Neural cell (in vitro differentiated cells): ENCODE measurements around the gene PDCD4. TPM values are rescaled to one million over a fixed set of nuclear protein-coding genes. Genes with fewer than 3 reads are reported as not detected.

Experiments
- H2AFZ ChIP-seq: fragments of 200-600, 300-800 bp; sonication (generic), shearing (Covaris generic); 2 replicates; pipeline ENCODE4 v1.6.0; 2014; ENCODE audit warnings: low read depth, mild to moderate bottlenecking, antibody characterized with exemption, low read length, moderate library complexity
- H3F3A ChIP-seq: fragments of 200-600 bp; shearing (Covaris generic); 2 replicates; pipeline ENCODE4 v1.6.1; 2016; ENCODE audit warnings: mild to moderate bottlenecking, moderate library complexity, mixed read lengths, antibody characterized with exemption, low read length; ENCODE audit not compliant: insufficient read depth, poor library complexity, severe bottlenecking
- H3K27ac ChIP-seq: fragments of 200-600, 300-800 bp; sonication (generic), shearing (Covaris generic); 2 replicates; pipeline ENCODE4 v1.5.1; 2014; ENCODE audit warnings: mild to moderate bottlenecking, low read length, moderate library complexity
- H3K27me3 ChIP-seq: fragments of 300-800, 200-600 bp; sonication (generic), shearing (Covaris generic); 2 replicates; pipeline ENCODE4 v1.6.0; 2014; ENCODE audit warnings: mild to moderate bottlenecking, low read depth, low read length, moderate library complexity; ENCODE audit not compliant: insufficient read depth
- H3K36me3 ChIP-seq: fragments of 300-800, 200-600 bp; sonication (generic), shearing (Covaris generic); 2 replicates; pipeline ENCODE4 v1.5.1; 2014; ENCODE audit warnings: mild to moderate bottlenecking, antibody characterized with exemption, low read length, moderate library complexity; ENCODE audit not compliant: insufficient read depth
- H3K4me2 ChIP-seq: fragments of 300-800, 200-600 bp; sonication (generic), shearing (Covaris generic); 2 replicates; pipeline ENCODE4 v1.6.0; 2014; ENCODE audit warnings: mild to moderate bottlenecking, low read length
- H3K4me3 ChIP-seq: fragments of 300-800, 200-600 bp; sonication (generic), shearing (Covaris generic); 2 replicates; pipeline ENCODE4 v1.5.1; 2014; ENCODE audit warnings: mild to moderate bottlenecking, low read length, moderate library complexity
- H3K79me2 ChIP-seq: fragments of 200-600 bp; shearing (Covaris generic); replicated peaks from 2 replicates; pipeline ENCODE4 v1.6.0; 2014; ENCODE audit warnings: mild to moderate bottlenecking, low read length, moderate library complexity; ENCODE audit not compliant: insufficient read depth
- H3K9ac ChIP-seq: fragments of 300-800, 200-600 bp; sonication (generic), shearing (Covaris generic); 2 replicates; pipeline ENCODE4 v1.6.1; 2016; ENCODE audit warnings: mild to moderate bottlenecking, low read length, mixed read lengths
- H3K9me2 ChIP-seq: fragments of 200-600 bp; shearing (Covaris generic); 2 replicates; pipeline ENCODE4 v1.6.1; 2016; ENCODE audit warnings: mild to moderate bottlenecking, low read length, mixed read lengths; ENCODE audit not compliant: insufficient read depth
- H3K9me3 ChIP-seq: fragments of 200-600, 300-800 bp; sonication (generic), shearing (Covaris generic); 2 replicates; pipeline ENCODE4 v1.6.1; 2016; ENCODE audit warnings: mild to moderate bottlenecking, mixed run types, low read length, moderate library complexity, mixed read lengths
- H4K20me1 ChIP-seq: fragments of 200-600 bp; shearing (Covaris generic); 2 replicates; pipeline ENCODE4 v1.6.1; 2016; ENCODE audit warnings: mild to moderate bottlenecking, mixed run types; ENCODE audit not compliant: insufficient read depth
- CTCF ChIP-seq: fragments of 450-650 bp; IDR thresholded peaks from 2 replicates; pipeline ENCODE4 v1.5.1; 2014; ENCODE audit warnings: antibody characterized with exemption, mild to moderate bottlenecking, moderate library complexity; ENCODE audit not compliant: poor library complexity, severe bottlenecking
- EP300 ChIP-seq: fragments of 450-650 bp; conservative IDR thresholded peaks from 2 replicates; pipeline ENCODE4 v1.6.1; 2014; ENCODE audit warnings: antibody characterized with exemption, mild to moderate bottlenecking, moderate library complexity; ENCODE audit not compliant: poor library complexity, severe bottlenecking
- EZH2 ChIP-seq: fragments of 200-600, 300-800 bp; shearing (Covaris generic), sonication (generic); IDR thresholded peaks from 2 replicates; pipeline ENCODE4 v1.6.1; 2014; ENCODE audit warnings: antibody characterized with exemption, low read length, borderline replicate concordance, mild to moderate bottlenecking; ENCODE audit not compliant: insufficient read depth, poor library complexity, severe bottlenecking
- MXI1 ChIP-seq: fragments of 450-650 bp; conservative IDR thresholded peaks from 2 replicates; pipeline ENCODE4 v1.6.1; 2014; ENCODE audit warnings: antibody characterized with exemption, mild to moderate bottlenecking; ENCODE audit not compliant: poor library complexity, severe bottlenecking
- POLR2AphosphoS5 ChIP-seq: IDR thresholded peaks from 2 replicates; pipeline ENCODE4 v1.6.1; 2012
- RAD21 ChIP-seq: fragments of 450-650 bp; conservative IDR thresholded peaks from 2 replicates; pipeline ENCODE4 v1.6.1; 2014; ENCODE audit warnings: antibody characterized with exemption, mild to moderate bottlenecking, moderate library complexity
- REST ChIP-seq: IDR thresholded peaks from 2 replicates; pipeline ENCODE4 v1.6.1; 2012; ENCODE audit warnings: borderline replicate concordance
- SMC3 ChIP-seq: fragments of 450-650 bp; conservative IDR thresholded peaks from 2 replicates; pipeline ENCODE4 v1.6.1; 2014; ENCODE audit warnings: antibody characterized with exemption, mild to moderate bottlenecking, moderate library complexity; ENCODE audit not compliant: poor library complexity
- TAF1 ChIP-seq: IDR thresholded peaks from 2 replicates; pipeline ENCODE4 v1.6.1; 2012; ENCODE audit warnings: low read depth
- polyA plus RNA-seq: library from polyadenylated mRNA; depleted of rRNA; stranded (reverse); fragments of >200 nt; gene quantifications from 2 replicates; pipeline ENCODE4 v1.2.3, GENCODE V29; 2014

The PDCD4 gene
- polyA plus RNA-seq, 1 donor from 2014 or later: 83.5 TPM

GRCh38 chr10:110918643-110919348, 47.1 kb downstream of the PDCD4 start, which contains the start of gene BBIP1:
TSS of gene BBIP1 (minus strand) at chr10:110919180. CDS start at chr10:110918157, 1,023 bp downstream.
- Histone ChIP-seq H3F3A (no peaks in the 10 kb centered on the region), H4K20me1 (no peaks in the 10 kb centered on the region), H3K9me2 (no peaks in the 10 kb centered on the region), H3K27ac (peak within 1 kb of the TSS; percentile 94), H2AFZ (peak within 1 kb of the TSS; percentile 84), H3K27me3 (no peaks in the 10 kb centered on the region), H3K79me2 (peaks cover 51% of the 10 kb centered on the region), H3K9ac (peak within 1 kb of the TSS; percentile 87), H3K9me3 (no peaks in the 10 kb centered on the region), H3K36me3 (no peaks in the 10 kb centered on the region), H3K4me3 (peak within 1 kb of the TSS; percentile 89), H3K4me2 (peak within 1 kb of the TSS; percentile 86)
- TF ChIP-seq EP300 (peak; percentile 62), CTCF (no peak), EZH2 (no peak), TAF1 (peak; percentile 36), REST (no peak), MXI1 (peak; percentile 81), RAD21 (peak; percentile 32), POLR2AphosphoS5 (peak; percentile 88)

GRCh38 chr10:110919349-110919931, 47.7 kb downstream of the PDCD4 start, which contains the start of gene SHOC2:
TSS of gene SHOC2 (plus strand) at chr10:110919604. CDS start at chr10:110964359, 44,755 bp downstream.
- H3K79me2 ChIP-seq: peaks cover 57% of the 10 kb centered on the region
- TF ChIP-seq SMC3: no peak
- peak; percentile 93 for TF ChIP-seq POLR2AphosphoS5
- no peaks in the 10 kb centered on the region for H3K9me3 ChIP-seq
- H3K27me3 ChIP-seq: no peaks in the 10 kb centered on the region
- no peaks in the 10 kb centered on the region for H3K9me2 ChIP-seq
- peak within 1 kb of the TSS; percentile 87 for H3K9ac ChIP-seq
- H3K4me3 ChIP-seq: peak within 1 kb of the TSS; percentile 89
- H2AFZ ChIP-seq: peak within 1 kb of the TSS; percentile 84
- no peaks in the 10 kb centered on the region for H4K20me1 ChIP-seq
- H3K4me2 ChIP-seq: peak within 1 kb of the TSS; percentile 86
- no peaks in the 10 kb centered on the region for H3K36me3 ChIP-seq
- no peaks in the 10 kb centered on the region for H3F3A ChIP-seq
- peak within 1 kb of the TSS; percentile 94 for H3K27ac ChIP-seq
